ENCODE measurements around the gene ARSG.
"Not testable (repeated sequence)": the region's sequence is repeated elsewhere in the genome, so short reads cannot be mapped to it uniquely, and the experiment has no call there.

The ARSG gene

GRCh38 chr17:68368387-68368786 lies 77.1 kb downstream of the ARSG start:
- DNase-seq (ENCODE audit: low read depth in 4 of 4, low spot score in 1 of 4), result no peak

- no peak for DNase-seq (ENCODE audit: low read depth in 4 of 4, low spot score in 1 of 4)
Measured at GRCh38 chr17:68375566-68375965, 84.3 kb downstream of the ARSG start.

GRCh38 chr17:68376178-68376577 lies 84.9 kb downstream of the ARSG start:
- not testable (repeated sequence) for DNase-seq (ENCODE audit: low read depth in 4 of 4, low spot score in 1 of 4)

- DNase-seq (ENCODE audit: low read depth in 4 of 4, low spot score in 1 of 4), result no peak
Measured at GRCh38 chr17:68377771-68378267, 86.5 kb downstream of the ARSG start.

GRCh38 chr17:68378268-68379176 lies 87.2 kb downstream of the ARSG start:
- no peak for DNase-seq (ENCODE audit: low read depth in 4 of 4, low spot score in 1 of 4)

GRCh38 chr17:68379177-68379510 lies 87.8 kb downstream of the ARSG start:
- no peak for DNase-seq (ENCODE audit: low read depth in 4 of 4, low spot score in 1 of 4)

- DNase-seq (ENCODE audit: low read depth in 4 of 4, low spot score in 1 of 4), result no peak
Measured at GRCh38 chr17:68379692-68380677, 88.7 kb downstream of the ARSG start.

GRCh38 chr17:68381076-68381900 lies 90.0 kb downstream of the ARSG start:
- no peak for DNase-seq (ENCODE audit: low read depth in 4 of 4, low spot score in 1 of 4)

- DNase-seq (ENCODE audit: low read depth in 4 of 4, low spot score in 1 of 4), result no peak
Measured at GRCh38 chr17:68382582-68383085, 91.3 kb downstream of the ARSG start.

GRCh38 chr17:68383120-68383442 lies 91.8 kb downstream of the ARSG start:
- no peak for DNase-seq (ENCODE audit: low read depth in 4 of 4, low spot score in 1 of 4)

- no peak for DNase-seq (ENCODE audit: low read depth in 4 of 4, low spot score in 1 of 4)
Measured at GRCh38 chr17:68383443-68384321, 92.4 kb downstream of the ARSG start.

- no peak for DNase-seq (ENCODE audit: low read depth in 4 of 4, low spot score in 1 of 4)
Measured at GRCh38 chr17:68384471-68384870, 93.2 kb downstream of the ARSG start.

- DNase-seq (ENCODE audit: low read depth in 4 of 4, low spot score in 1 of 4), result no peak
Measured at GRCh38 chr17:68384941-68385340, 93.6 kb downstream of the ARSG start.

- no peak for DNase-seq (ENCODE audit: low read depth in 4 of 4, low spot score in 1 of 4)
Measured at GRCh38 chr17:68385490-68386215, 94.4 kb downstream of the ARSG start.

- DNase-seq (ENCODE audit: low read depth in 4 of 4, low spot score in 1 of 4), result no peak
Measured at GRCh38 chr17:68387435-68388218, 96.3 kb downstream of the ARSG start.

- DNase-seq (ENCODE audit: low read depth in 4 of 4, low spot score in 1 of 4), result no peak
Measured at GRCh38 chr17:68389041-68389440, 97.7 kb downstream of the ARSG start.

GRCh38 chr17:68390888-68391545 lies 99.7 kb downstream of the ARSG start:
- no peak for DNase-seq (ENCODE audit: low read depth in 4 of 4, low spot score in 1 of 4)

Data from stimulated activated CD4-positive, alpha-beta T cell treated with anti-CD3 and anti-CD28 coated beads, Interleukin-1b, Interleukin-23, amount 100 ng/mL, for 24 hours (primary cell).